ENCODE results near the gene COX4I1. TPM values are rescaled to one million over a fixed set of nuclear protein-coding genes. Genes with fewer than 3 reads are reported as not detected.
"Not testable (repeated sequence)": the region's sequence is repeated elsewhere in the genome, so short reads cannot be mapped to it uniquely, and the experiment has no call there.

The COX4I1 gene
- total RNA-seq, 1 donor from 2014 or later: 308 TPM

GRCh38 chr16:85816159-85816558 is 16.7 kb downstream of the COX4I1 start:
- Mint-ChIP-seq H3K9me3 (no peaks in the 10 kb centered on the region), H3K27me3 (ENCODE audit: insufficient read depth, low read depth) (peaks cover 28% of the 10 kb centered on the region), H3K27ac (no peak overlapping the region), H3K36me3 (no peaks in the 10 kb centered on the region), H3K4me1 (peaks cover 5% of the 10 kb centered on the region), H3K4me3 (no peak overlapping the region)
- H3K79me2 ChIP-seq (ENCODE audit: low read depth): no peaks in the 10 kb centered on the region
- H3F3A ChIP-seq (ENCODE audit: low read depth): no peaks in the 10 kb centered on the region
- no peak overlapping the region for H2AFZ ChIP-seq (replicated peaks)
- no peak overlapping the region for H3K9ac ChIP-seq
- H3K4me1 ChIP-seq: peaks cover 4% of the 10 kb centered on the region
- peaks cover 45% of the 10 kb centered on the region for H3K27me3 ChIP-seq
- H3K27ac ChIP-seq: no peak overlapping the region
- H3K4me3 ChIP-seq: no peak overlapping the region
- no peaks in the 10 kb centered on the region for H4K20me1 ChIP-seq (ENCODE audit: low read depth)
- no peaks in the 10 kb centered on the region for H3K9me3 ChIP-seq (ENCODE audit: low read depth)
- TF ChIP-seq EZH2phosphoT487 (IDR thresholded peaks at IDR 0.05): no peak
- TF ChIP-seq EZH2 (IDR thresholded peaks at IDR 0.05): no peak
- TF ChIP-seq CTCF (IDR thresholded peaks at IDR 0.05): no peak
- no peaks in the 10 kb centered on the region for H3K36me3 ChIP-seq
- H3K4me2 ChIP-seq: no peak overlapping the region
- no peak for DNase-seq (ENCODE audit: low spot score)

GRCh38 chr16:85817195-85817594 is 17.7 kb downstream of the COX4I1 start:
- H3K79me2 ChIP-seq (ENCODE audit: low read depth); H3K27ac ChIP-seq; H2AFZ ChIP-seq (replicated peaks); H3K36me3 Mint-ChIP-seq; H3K4me1 Mint-ChIP-seq; H3K36me3 ChIP-seq; H3K4me1 ChIP-seq; H3K9me3 ChIP-seq (ENCODE audit: low read depth); H4K20me1 ChIP-seq (ENCODE audit: low read depth); H3K4me3 ChIP-seq; DNase-seq (ENCODE audit: low spot score); H3K9ac ChIP-seq; H3K4me3 Mint-ChIP-seq; H3F3A ChIP-seq (ENCODE audit: low read depth); H3K27ac Mint-ChIP-seq; H3K4me2 ChIP-seq; H3K9me3 Mint-ChIP-seq: not testable (repeated sequence)
- peaks cover 30% of the 10 kb centered on the region for H3K27me3 Mint-ChIP-seq (ENCODE audit: insufficient read depth, low read depth)
- peaks cover 43% of the 10 kb centered on the region for H3K27me3 ChIP-seq

- H3K36me3 Mint-ChIP-seq: no peaks in the 10 kb centered on the region
- Histone ChIP-seq H4K20me1 (ENCODE audit: low read depth) (no peaks in the 10 kb centered on the region), H3F3A (ENCODE audit: low read depth) (no peaks in the 10 kb centered on the region), H3K27ac (no peak overlapping the region), H3K27me3 (peaks cover 31% of the 10 kb centered on the region), H3K9me3 (ENCODE audit: low read depth) (no peaks in the 10 kb centered on the region), H2AFZ (replicated peaks) (no peak overlapping the region), H3K36me3 (no peaks in the 10 kb centered on the region), H3K4me3 (no peak overlapping the region), H3K4me2 (no peak overlapping the region), H3K9ac (no peak overlapping the region), H3K4me1 (no peaks in the 10 kb centered on the region), H3K79me2 (ENCODE audit: low read depth) (no peaks in the 10 kb centered on the region)
- peak; percentile 91 for DNase-seq (ENCODE audit: low spot score)
- peaks cover 6% of the 10 kb centered on the region for H3K4me1 Mint-ChIP-seq
- TF ChIP-seq EZH2 (IDR thresholded peaks at IDR 0.05) (no peak), CTCF (IDR thresholded peaks at IDR 0.05) (peak; percentile 82)
- H3K27ac Mint-ChIP-seq: no peak overlapping the region
- peaks cover 18% of the 10 kb centered on the region for H3K27me3 Mint-ChIP-seq (ENCODE audit: insufficient read depth, low read depth)
- H3K9me3 Mint-ChIP-seq: no peaks in the 10 kb centered on the region
- no peak overlapping the region for H3K4me3 Mint-ChIP-seq
Measured at GRCh38 chr16:85819245-85819644, 19.8 kb downstream of the COX4I1 start.

- Histone ChIP-seq H3K27me3 (peaks cover 31% of the 10 kb centered on the region), H3K27ac (no peak overlapping the region), H3K9ac (no peak overlapping the region), H2AFZ (replicated peaks) (no peak overlapping the region), H3F3A (ENCODE audit: low read depth) (no peaks in the 10 kb centered on the region), H4K20me1 (ENCODE audit: low read depth) (no peaks in the 10 kb centered on the region), H3K4me1 (no peaks in the 10 kb centered on the region), H3K9me3 (ENCODE audit: low read depth) (no peaks in the 10 kb centered on the region), H3K79me2 (ENCODE audit: low read depth) (no peaks in the 10 kb centered on the region), H3K4me3 (no peak overlapping the region), H3K36me3 (no peaks in the 10 kb centered on the region), H3K4me2 (no peak overlapping the region)
- Mint-ChIP-seq H3K27me3 (ENCODE audit: insufficient read depth, low read depth) (peaks cover 16% of the 10 kb centered on the region), H3K27ac (no peak overlapping the region), H3K36me3 (no peaks in the 10 kb centered on the region), H3K4me3 (no peak overlapping the region), H3K9me3 (no peaks in the 10 kb centered on the region), H3K4me1 (peaks cover 6% of the 10 kb centered on the region)
- TF ChIP-seq EZH2 (IDR thresholded peaks at IDR 0.05) (no peak), CTCF (IDR thresholded peaks at IDR 0.05) (no peak), EZH2phosphoT487 (IDR thresholded peaks at IDR 0.05) (no peak)
- no peak for DNase-seq (ENCODE audit: low spot score)
Measured at GRCh38 chr16:85819771-85820170, 20.3 kb downstream of the COX4I1 start.
